ENCODE data around the gene VCAM1.

The VCAM1 gene

GRCh38 chr1:100746542-100746932 is 27.0 kb downstream of the VCAM1 start:
- Histone ChIP-seq H3K27me3 (ENCODE audit: control insufficient read depth in 1 of 2, insufficient read depth in 2 of 2, low read length in 2 of 2) (no peaks in the 10 kb centered on the region), H3K4me3 (ENCODE audit: low read depth in 1 of 2, low read length in 2 of 2) (no peak overlapping the region), H3K36me3 (ENCODE audit: control insufficient read depth in 1 of 2, insufficient read depth in 2 of 2, low read length in 2 of 2) (no peaks in the 10 kb centered on the region), H3K4me1 (ENCODE audit: control insufficient read depth in 1 of 2, insufficient read depth in 2 of 2, low read length in 2 of 2) (no peaks in the 10 kb centered on the region), H3K9me3 (ENCODE audit: control insufficient read depth in 1 of 2, low read length in 2 of 2) (no peaks in the 10 kb centered on the region), H3K27ac (ENCODE audit: low read depth, low read length) (no peak overlapping the region), H3K9ac (ENCODE audit: low read depth in 1 of 2, low read length in 2 of 2) (no peak overlapping the region)

- Histone ChIP-seq H3K27me3 (ENCODE audit: control insufficient read depth in 1 of 2, insufficient read depth in 2 of 2, low read length in 2 of 2) (no peaks in the 10 kb centered on the region), H3K9me3 (ENCODE audit: control insufficient read depth in 1 of 2, low read length in 2 of 2) (no peaks in the 10 kb centered on the region), H3K27ac (ENCODE audit: low read depth, low read length) (no peak overlapping the region), H3K4me1 (ENCODE audit: control insufficient read depth in 1 of 2, insufficient read depth in 2 of 2, low read length in 2 of 2) (no peaks in the 10 kb centered on the region), H3K36me3 (ENCODE audit: control insufficient read depth in 1 of 2, insufficient read depth in 2 of 2, low read length in 2 of 2) (no peaks in the 10 kb centered on the region), H3K4me3 (ENCODE audit: low read depth in 1 of 2, low read length in 2 of 2) (no peak overlapping the region), H3K9ac (ENCODE audit: low read depth in 1 of 2, low read length in 2 of 2) (no peak overlapping the region)
These were observed 28.2 kb downstream of the VCAM1 start for GRCh38 chr1:100747771-100748170.

DNA sequence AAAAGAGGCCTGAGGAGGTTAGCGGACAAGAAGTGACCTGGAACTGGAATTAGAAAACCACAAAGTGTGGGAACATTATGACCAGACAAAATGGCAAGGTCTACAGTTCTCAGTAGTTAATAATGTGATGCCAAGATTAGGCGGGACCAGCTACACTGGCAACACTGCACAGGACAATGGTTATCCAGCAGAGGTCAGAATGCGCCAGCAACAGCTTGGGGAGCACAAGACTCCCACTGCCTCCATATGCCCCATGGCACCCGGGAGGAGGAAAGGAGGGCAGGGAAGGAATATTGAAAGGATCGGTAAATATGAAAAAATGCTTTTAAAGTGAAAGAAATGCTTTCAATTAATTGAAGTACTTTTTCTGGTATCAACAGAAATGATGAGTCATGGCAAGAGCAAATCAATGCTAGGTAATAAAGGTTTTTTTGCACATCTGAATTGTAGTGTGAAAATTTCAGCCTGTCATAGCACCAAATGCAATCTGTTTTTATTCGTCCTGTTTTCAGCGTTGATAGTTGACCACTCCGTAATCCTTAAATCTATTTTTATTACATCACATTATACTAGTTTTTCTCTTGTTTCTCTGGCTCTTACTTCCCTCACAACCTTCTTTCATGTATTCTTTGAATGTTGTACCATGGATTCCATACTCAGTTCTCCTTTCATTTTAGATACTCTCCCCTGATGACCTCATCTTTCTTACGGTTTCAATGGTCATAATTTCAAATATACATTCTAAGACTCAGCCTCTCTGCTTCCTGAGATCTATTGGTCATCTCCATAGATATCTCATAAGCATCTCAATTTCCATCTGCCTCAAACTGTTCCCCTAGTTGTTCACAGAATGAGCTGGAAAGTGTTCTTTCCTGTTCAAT is 30.7 kb downstream of the VCAM1 start:
- Histone ChIP-seq H3K27me3 (ENCODE audit: control insufficient read depth in 1 of 2, insufficient read depth in 2 of 2, low read length in 2 of 2) (no peaks in the 10 kb centered on the region), H3K9ac (ENCODE audit: low read depth in 1 of 2, low read length in 2 of 2) (no peak overlapping the region), H3K36me3 (ENCODE audit: control insufficient read depth in 1 of 2, insufficient read depth in 2 of 2, low read length in 2 of 2) (no peaks in the 10 kb centered on the region), H3K4me3 (ENCODE audit: low read depth in 1 of 2, low read length in 2 of 2) (no peak overlapping the region), H3K27ac (ENCODE audit: low read depth, low read length) (no peak overlapping the region), H3K4me1 (ENCODE audit: control insufficient read depth in 1 of 2, insufficient read depth in 2 of 2, low read length in 2 of 2) (no peaks in the 10 kb centered on the region), H3K9me3 (ENCODE audit: control insufficient read depth in 1 of 2, low read length in 2 of 2) (no peaks in the 10 kb centered on the region)

- H3K9me3 ChIP-seq (ENCODE audit: control insufficient read depth in 1 of 2, low read length in 2 of 2), result no peaks in the 10 kb centered on the region
- H3K4me3 ChIP-seq (ENCODE audit: low read depth in 1 of 2, low read length in 2 of 2), result no peak overlapping the region
- H3K27me3 ChIP-seq (ENCODE audit: control insufficient read depth in 1 of 2, insufficient read depth in 2 of 2, low read length in 2 of 2), result no peaks in the 10 kb centered on the region
- H3K27ac ChIP-seq (ENCODE audit: low read depth, low read length), result no peak overlapping the region
- no peaks in the 10 kb centered on the region for H3K36me3 ChIP-seq (ENCODE audit: control insufficient read depth in 1 of 2, insufficient read depth in 2 of 2, low read length in 2 of 2)
- H3K9ac ChIP-seq (ENCODE audit: low read depth in 1 of 2, low read length in 2 of 2), result no peak overlapping the region
- no peaks in the 10 kb centered on the region for H3K4me1 ChIP-seq (ENCODE audit: control insufficient read depth in 1 of 2, insufficient read depth in 2 of 2, low read length in 2 of 2)
These were observed 33.2 kb downstream of the VCAM1 start for GRCh38 chr1:100752791-100753190.

DNA sequence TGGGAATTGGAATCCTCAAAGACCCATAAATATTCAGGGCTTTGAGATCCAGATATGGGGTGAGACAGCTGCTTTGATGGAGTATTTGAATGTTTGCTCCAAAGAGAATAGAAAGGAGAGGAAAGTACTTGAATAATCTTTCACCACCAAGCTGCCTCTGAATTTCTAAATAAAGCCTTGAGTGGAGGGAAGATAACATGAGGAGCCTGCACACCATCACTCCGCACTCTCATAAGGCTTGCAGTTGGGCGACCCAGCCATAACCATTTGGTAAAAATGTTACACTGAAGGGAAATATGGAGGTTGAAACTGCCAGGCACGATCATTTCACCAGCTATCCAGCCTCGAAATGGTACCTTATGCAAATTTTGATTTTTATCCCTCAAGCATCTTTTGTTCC is 38.4 kb downstream of the VCAM1 start:
- no peak overlapping the region for H3K27ac ChIP-seq (ENCODE audit: low read depth, low read length)

GRCh38 chr1:100759188-100759587 is 39.6 kb downstream of the VCAM1 start:
- Histone ChIP-seq H3K36me3 (ENCODE audit: control insufficient read depth in 1 of 2, insufficient read depth in 2 of 2, low read length in 2 of 2) (no peaks in the 10 kb centered on the region), H3K9ac (ENCODE audit: low read depth in 1 of 2, low read length in 2 of 2) (no peak overlapping the region), H3K27ac (ENCODE audit: low read depth, low read length) (no peak overlapping the region), H3K4me1 (ENCODE audit: control insufficient read depth in 1 of 2, insufficient read depth in 2 of 2, low read length in 2 of 2) (no peaks in the 10 kb centered on the region), H3K9me3 (ENCODE audit: control insufficient read depth in 1 of 2, low read length in 2 of 2) (no peaks in the 10 kb centered on the region), H3K27me3 (ENCODE audit: control insufficient read depth in 1 of 2, insufficient read depth in 2 of 2, low read length in 2 of 2) (no peaks in the 10 kb centered on the region), H3K4me3 (ENCODE audit: low read depth in 1 of 2, low read length in 2 of 2) (no peak overlapping the region)

More for the DNA sequence above, 38.4 kb downstream of the VCAM1 start:
- no peaks in the 10 kb centered on the region for H3K27me3 ChIP-seq (ENCODE audit: control insufficient read depth in 1 of 2, insufficient read depth in 2 of 2, low read length in 2 of 2)
- H3K36me3 ChIP-seq (ENCODE audit: control insufficient read depth in 1 of 2, insufficient read depth in 2 of 2, low read length in 2 of 2), result no peaks in the 10 kb centered on the region
- H3K9ac ChIP-seq (ENCODE audit: low read depth in 1 of 2, low read length in 2 of 2), result no peak overlapping the region
- no peaks in the 10 kb centered on the region for H3K9me3 ChIP-seq (ENCODE audit: control insufficient read depth in 1 of 2, low read length in 2 of 2)
- no peak overlapping the region for H3K4me3 ChIP-seq (ENCODE audit: low read depth in 1 of 2, low read length in 2 of 2)
- no peaks in the 10 kb centered on the region for H3K4me1 ChIP-seq (ENCODE audit: control insufficient read depth in 1 of 2, insufficient read depth in 2 of 2, low read length in 2 of 2)

GRCh38 chr1:100760511-100760910 is 41.0 kb downstream of the VCAM1 start:
- H3K36me3 ChIP-seq (ENCODE audit: control insufficient read depth in 1 of 2, insufficient read depth in 2 of 2, low read length in 2 of 2), result no peaks in the 10 kb centered on the region
- H3K9ac ChIP-seq (ENCODE audit: low read depth in 1 of 2, low read length in 2 of 2), result no peak overlapping the region
- no peak overlapping the region for H3K4me3 ChIP-seq (ENCODE audit: low read depth in 1 of 2, low read length in 2 of 2)
- no peaks in the 10 kb centered on the region for H3K27me3 ChIP-seq (ENCODE audit: control insufficient read depth in 1 of 2, insufficient read depth in 2 of 2, low read length in 2 of 2)
- H3K9me3 ChIP-seq (ENCODE audit: control insufficient read depth in 1 of 2, low read length in 2 of 2), result no peaks in the 10 kb centered on the region
- no peaks in the 10 kb centered on the region for H3K4me1 ChIP-seq (ENCODE audit: control insufficient read depth in 1 of 2, insufficient read depth in 2 of 2, low read length in 2 of 2)
- H3K27ac ChIP-seq (ENCODE audit: low read depth, low read length), result no peak overlapping the region

- no peak overlapping the region for H3K27ac ChIP-seq (ENCODE audit: low read depth, low read length)
- no peak overlapping the region for H3K4me3 ChIP-seq (ENCODE audit: low read depth in 1 of 2, low read length in 2 of 2)
- H3K9ac ChIP-seq (ENCODE audit: low read depth in 1 of 2, low read length in 2 of 2), result no peak overlapping the region
- H3K9me3 ChIP-seq (ENCODE audit: control insufficient read depth in 1 of 2, low read length in 2 of 2), result no peaks in the 10 kb centered on the region
- H3K27me3 ChIP-seq (ENCODE audit: control insufficient read depth in 1 of 2, insufficient read depth in 2 of 2, low read length in 2 of 2), result no peaks in the 10 kb centered on the region
- no peaks in the 10 kb centered on the region for H3K4me1 ChIP-seq (ENCODE audit: control insufficient read depth in 1 of 2, insufficient read depth in 2 of 2, low read length in 2 of 2)
- no peaks in the 10 kb centered on the region for H3K36me3 ChIP-seq (ENCODE audit: control insufficient read depth in 1 of 2, insufficient read depth in 2 of 2, low read length in 2 of 2)
These were observed 42.9 kb downstream of the VCAM1 start for GRCh38 chr1:100762461-100762860.

- H3K27me3 ChIP-seq (ENCODE audit: control insufficient read depth in 1 of 2, insufficient read depth in 2 of 2, low read length in 2 of 2), result no peaks in the 10 kb centered on the region
- H3K4me1 ChIP-seq (ENCODE audit: control insufficient read depth in 1 of 2, insufficient read depth in 2 of 2, low read length in 2 of 2), result no peaks in the 10 kb centered on the region
- no peaks in the 10 kb centered on the region for H3K9me3 ChIP-seq (ENCODE audit: control insufficient read depth in 1 of 2, low read length in 2 of 2)
- H3K36me3 ChIP-seq (ENCODE audit: control insufficient read depth in 1 of 2, insufficient read depth in 2 of 2, low read length in 2 of 2), result no peaks in the 10 kb centered on the region
- H3K4me3 ChIP-seq (ENCODE audit: low read depth in 1 of 2, low read length in 2 of 2), result no peak overlapping the region
- no peak overlapping the region for H3K27ac ChIP-seq (ENCODE audit: low read depth, low read length)
- no peak overlapping the region for H3K9ac ChIP-seq (ENCODE audit: low read depth in 1 of 2, low read length in 2 of 2)
These were observed 47.8 kb downstream of the VCAM1 start for GRCh38 chr1:100767176-100767890.

DNA sequence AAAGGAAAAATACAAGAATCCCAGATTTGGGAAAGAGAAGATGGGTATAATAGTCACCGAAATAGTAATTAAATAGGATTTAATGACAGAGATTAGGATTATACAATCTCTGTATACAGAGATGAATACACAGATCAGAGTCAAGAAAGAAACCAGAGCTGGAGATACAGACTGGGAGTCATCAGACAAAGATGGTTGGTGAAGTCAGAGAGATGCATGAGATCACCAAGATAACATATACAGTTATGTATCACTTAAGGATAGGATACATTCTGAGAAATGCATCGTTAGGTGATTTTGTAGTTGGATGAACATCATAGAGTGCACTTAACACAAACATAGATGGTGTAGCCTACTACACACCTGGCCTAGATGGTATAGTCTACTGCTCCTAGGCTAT is 49.8 kb downstream of the VCAM1 start:
- Histone ChIP-seq H3K27me3 (ENCODE audit: control insufficient read depth in 1 of 2, insufficient read depth in 2 of 2, low read length in 2 of 2) (no peaks in the 10 kb centered on the region), H3K4me3 (ENCODE audit: low read depth in 1 of 2, low read length in 2 of 2) (no peak overlapping the region), H3K36me3 (ENCODE audit: control insufficient read depth in 1 of 2, insufficient read depth in 2 of 2, low read length in 2 of 2) (no peaks in the 10 kb centered on the region), H3K4me1 (ENCODE audit: control insufficient read depth in 1 of 2, insufficient read depth in 2 of 2, low read length in 2 of 2) (no peaks in the 10 kb centered on the region), H3K27ac (ENCODE audit: low read depth, low read length) (no peak overlapping the region), H3K9ac (ENCODE audit: low read depth in 1 of 2, low read length in 2 of 2) (no peak overlapping the region), H3K9me3 (ENCODE audit: control insufficient read depth in 1 of 2, low read length in 2 of 2) (no peaks in the 10 kb centered on the region)

All from duodenal mucosa (tissue), 2 donors.